Panc1 (cell line): ENCODE measurements around the gene GAS7. TPM values are rescaled to one million over a fixed set of nuclear protein-coding genes. Genes with fewer than 3 reads are reported as not detected.

Experiments used
- ATAC-seq: fragments of 200-7000 bp; cut with Tn5 transposase; 2 replicates; pipeline ENCODE4 v1.9.1; 2020; ENCODE audit warnings: mild to moderate bottlenecking, moderate library complexity
- BruUV-seq: library from RNA; stranded (reverse); fragments of 400-500 nt; replicated peaks from 2 replicates; lab custom pipeline; 2021; lab: Mats Ljungman, UMichigan
- CTCF ChIA-PET: fragments of 300-600 bp; sonication (Branson Sonifier 250); formaldehyde crosslinking; loops from one replicate; lab custom pipeline; 2022; ENCODE audit warnings: antibody characterized with exemption; lab: Charles Lee
- POLR2A ChIA-PET: fragments of 300-600 bp; sonication (Branson Sonifier 250); formaldehyde crosslinking; loops from one replicate; lab custom pipeline; 2022; ENCODE audit warnings: antibody characterized with exemption; lab: Charles Lee
- DNase-seq: peaks from one replicate; pipeline ENCODE4 v3.0.0-alpha.2; 2010; ENCODE audit warnings: low read depth, low spot score
- H3K27ac ChIP-seq: 2 replicates; pipeline ENCODE4 v1.5.1; 2011; ENCODE audit warnings: mild to moderate bottlenecking, low read length, inconsistent platforms
- H3K27me3 ChIP-seq: fragments of 200-500 bp; sonication (Bioruptor generic); 2 replicates; pipeline ENCODE4 v1.6.0; 2014; ENCODE audit warnings: low read length, inconsistent platforms; ENCODE audit not compliant: control insufficient read depth, insufficient read depth
- H3K36me3 ChIP-seq: fragments of 200-500 bp; sonication (Bioruptor generic); 2 replicates; pipeline ENCODE4 v1.5.1; 2014; ENCODE audit warnings: inconsistent platforms, mild to moderate bottlenecking, low read length, moderate library complexity; ENCODE audit not compliant: control insufficient read depth, insufficient read depth
- H3K4me1 ChIP-seq: 2 replicates; pipeline ENCODE4 v1.5.1; 2011; ENCODE audit warnings: inconsistent platforms, mild to moderate bottlenecking, low read length, moderate library complexity; ENCODE audit not compliant: control insufficient read depth, insufficient read depth
- H3K4me3 ChIP-seq, 2 experiments: 2 replicates each; pipeline ENCODE4 v1.5.1; 2011 to 2012; ENCODE audit warnings: low read depth in 2 of 2, low read length in 2 of 2, mild to moderate bottlenecking in 2 of 2, inconsistent platforms in 1 of 2, moderate library complexity in 1 of 2
- H3K9me3 ChIP-seq: fragments of 200-500 bp; sonication (Bioruptor generic); 2 replicates; pipeline ENCODE4 v1.5.1; 2014; ENCODE audit warnings: low read depth, mild to moderate bottlenecking, inconsistent platforms, low read length, moderate library complexity; ENCODE audit not compliant: control insufficient read depth, insufficient read depth
- CTCF ChIP-seq: fragments of 450-650 bp; IDR thresholded peaks from 2 replicates; pipeline ENCODE4 v1.5.1; 2017; ENCODE audit warnings: mild to moderate bottlenecking
- POLR2AphosphoS5 ChIP-seq: IDR thresholded peaks from 2 replicates; pipeline ENCODE4 v1.6.1; 2012; ENCODE audit warnings: mild to moderate bottlenecking, low read depth, low read length, moderate library complexity
- REST ChIP-seq, 2 experiments: IDR thresholded peaks; 2 replicates each; pipeline ENCODE4 v1.6.1; 2011 to 2012; ENCODE audit warnings: low read depth in 2 of 2, control low read depth in 1 of 2, low read length in 1 of 2, mild to moderate bottlenecking in 1 of 2, moderate library complexity in 1 of 2; ENCODE audit not compliant: insufficient read depth in 1 of 2
- SIN3A ChIP-seq: IDR thresholded peaks from 2 replicates; pipeline ENCODE4 v1.6.1; 2012; ENCODE audit warnings: low read depth, mild to moderate bottlenecking, low read length, moderate library complexity, borderline replicate concordance; ENCODE audit not compliant: insufficient read depth
- TCF7L2 ChIP-seq: IDR thresholded peaks from 2 replicates; pipeline ENCODE4 v1.6.1; 2011; ENCODE audit warnings: mild to moderate bottlenecking, low read depth, low read length, inconsistent platforms
- in situ Hi-C: cut with HindIII; loops from 2 replicates; pipeline ENCODE4 v1.10.0; 2016; ENCODE audit warnings: low sequenced_read_pairs, low pct_unique_long_range_greater_than_20kb
- intact Hi-C: fragments of 100-400 bp; cut with micrococcal nuclease; formaldehyde crosslinking; loops from one replicate; pipeline ENCODE4 v1.10.0; 2022; ENCODE audit not compliant: unreplicated experiment
- total RNA-seq: library from RNA; stranded (reverse); gene quantifications from one replicate; pipeline ENCODE4 v1.2.1, GENCODE V29; 2021; ENCODE audit not compliant: unreplicated experiment

The GAS7 gene
- total RNA-seq, 1 experiment from 2014 or later: 0.05 TPM

GRCh38 chr17:9931144-9931741 lies 267.2 kb downstream of the GAS7 start:
- no peak overlapping the region for H3K4me3 ChIP-seq
- no peak for TF ChIP-seq CTCF
- no peaks in the 10 kb centered on the region for H3K4me1 ChIP-seq
- H3K9me3 ChIP-seq: no peaks in the 10 kb centered on the region
- no peak overlapping the region for H3K27ac ChIP-seq
- ATAC-seq (no peak), DNase-seq (no peak)
- ChIA-PET POLR2A (no interaction called here), CTCF (no interaction called here)
- BruUV-seq: no TSS peak
- H3K36me3 ChIP-seq: no peaks in the 10 kb centered on the region
- H3K27me3 ChIP-seq: peaks cover 12% of the 10 kb centered on the region
- in situ Hi-C loops (no loop called here), intact Hi-C loops (no loop called here)

GRCh38 chr17:9929871-9930270 lies 268.5 kb downstream of the GAS7 start:
- BruUV-seq: no TSS peak

More at GRCh38 chr17:9929871-9930270, 268.5 kb downstream of the GAS7 start:
- in situ Hi-C loops (no loop called here), intact Hi-C loops (loop anchor here (5.0 kb wide), 1 partner anchor 32 kb away; no protein-coding TSS in a partner anchor)
- CTCF ChIA-PET: no interaction called here
- Histone ChIP-seq H3K9me3 (no peaks in the 10 kb centered on the region), H3K4me1 (no peaks in the 10 kb centered on the region), H3K27ac (no peak overlapping the region), H3K4me3 (no peak overlapping the region), H3K36me3 (no peaks in the 10 kb centered on the region), H3K27me3 (peaks cover 12% of the 10 kb centered on the region)
- no peak for ATAC-seq
- POLR2A ChIA-PET: no interaction called here
- TF ChIP-seq REST (IDR thresholded peaks at IDR 0.05; ENCODE audit: insufficient read depth in 1 of 2, low read depth in 2 of 2, low read length in 1 of 2): no peak
- no peak for TF ChIP-seq POLR2AphosphoS5
- no peak for TF ChIP-seq CTCF
- TF ChIP-seq TCF7L2: no peak
- no peak for TF ChIP-seq SIN3A
- DNase-seq: no peak
